Measurements from ENCODE around the gene GRB10. TPM values are rescaled to one million over a fixed set of nuclear protein-coding genes. Genes with fewer than 3 reads are reported as not detected.

Gene GRB10
- total RNA-seq, 4 donors from 2014 or later: 32.1 to 50.3 (median 38.1) TPM

DNA sequence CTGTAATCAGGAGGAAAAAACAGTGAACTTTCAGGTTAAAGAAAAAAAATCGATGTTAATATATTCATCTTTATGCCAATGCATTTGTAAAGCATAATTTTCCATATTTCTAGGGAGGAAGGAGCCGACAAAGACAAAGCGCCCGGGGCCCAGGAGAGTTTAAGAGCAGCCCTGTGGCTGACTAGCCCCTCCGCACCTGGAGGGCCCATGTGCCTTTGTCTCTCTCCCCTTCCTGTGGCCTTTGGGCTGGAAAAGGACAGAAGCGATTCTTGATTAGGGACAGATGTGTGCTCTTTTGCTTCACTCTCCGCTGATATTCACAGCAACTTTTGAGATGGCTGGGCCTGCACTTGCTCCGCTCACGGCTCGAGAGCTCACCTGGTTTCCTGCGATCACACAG is 240.6 kb downstream of the GRB10 start:
- H3K9me3 ChIP-seq: no peaks in the 10 kb centered on the region
- H3K4me1 ChIP-seq: no peaks in the 10 kb centered on the region

DNA sequence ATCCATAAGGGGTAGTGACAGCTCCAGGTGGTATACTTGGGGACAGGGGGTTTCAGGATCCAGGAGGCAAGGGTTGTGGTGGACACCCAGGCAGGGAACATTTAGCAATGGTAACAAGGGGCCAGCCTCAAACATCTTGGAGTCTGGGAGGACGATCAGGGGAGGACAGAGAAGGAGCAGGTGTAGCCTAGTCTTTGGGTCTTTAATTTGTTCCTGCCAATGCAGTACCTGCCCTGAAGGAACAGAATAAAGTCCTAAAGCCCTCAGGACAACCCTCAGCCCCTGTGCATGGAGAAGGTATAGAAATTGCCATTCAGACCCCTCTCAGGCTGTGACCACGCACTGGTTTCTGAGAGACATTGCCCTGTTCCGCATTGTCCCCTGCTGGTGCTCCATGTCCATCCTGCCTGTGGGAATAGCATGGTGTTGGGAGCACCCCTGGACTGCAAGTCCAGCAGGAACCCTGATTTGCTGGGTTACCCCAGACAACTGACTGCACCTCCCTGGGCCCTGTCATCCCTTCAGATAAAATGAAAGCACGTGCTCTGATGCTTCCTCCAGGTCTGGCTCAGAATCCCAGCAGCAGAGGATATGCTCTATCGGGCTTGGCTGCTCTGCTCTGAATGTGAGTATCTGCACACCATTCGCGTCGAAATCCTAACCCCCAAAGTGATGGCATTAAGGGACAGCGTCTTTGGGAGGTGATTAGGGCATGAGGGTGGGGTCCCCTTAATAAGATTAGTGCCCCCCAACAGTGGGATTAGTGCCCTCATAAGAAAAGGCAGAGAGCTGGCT is 241.7 kb downstream of the GRB10 start:
- H3K9me3 ChIP-seq: no peaks in the 10 kb centered on the region
- H3K27me3 ChIP-seq: no peaks in the 10 kb centered on the region
- no peak for TF ChIP-seq POLR2A (IDR thresholded peaks at IDR 0.05)
- TF ChIP-seq, protein P1, sequence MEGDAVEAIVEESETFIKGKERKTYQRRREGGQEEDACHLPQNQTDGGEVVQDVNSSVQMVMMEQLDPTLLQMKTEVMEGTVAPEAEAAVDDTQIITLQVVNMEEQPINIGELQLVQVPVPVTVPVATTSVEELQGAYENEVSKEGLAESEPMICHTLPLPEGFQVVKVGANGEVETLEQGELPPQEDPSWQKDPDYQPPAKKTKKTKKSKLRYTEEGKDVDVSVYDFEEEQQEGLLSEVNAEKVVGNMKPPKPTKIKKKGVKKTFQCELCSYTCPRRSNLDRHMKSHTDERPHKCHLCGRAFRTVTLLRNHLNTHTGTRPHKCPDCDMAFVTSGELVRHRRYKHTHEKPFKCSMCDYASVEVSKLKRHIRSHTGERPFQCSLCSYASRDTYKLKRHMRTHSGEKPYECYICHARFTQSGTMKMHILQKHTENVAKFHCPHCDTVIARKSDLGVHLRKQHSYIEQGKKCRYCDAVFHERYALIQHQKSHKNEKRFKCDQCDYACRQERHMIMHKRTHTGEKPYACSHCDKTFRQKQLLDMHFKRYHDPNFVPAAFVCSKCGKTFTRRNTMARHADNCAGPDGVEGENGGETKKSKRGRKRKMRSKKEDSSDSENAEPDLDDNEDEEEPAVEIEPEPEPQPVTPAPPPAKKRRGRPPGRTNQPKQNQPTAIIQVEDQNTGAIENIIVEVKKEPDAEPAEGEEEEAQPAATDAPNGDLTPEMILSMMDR (IDR thresholded peaks at IDR 0.05): no peak
- H3K36me3 ChIP-seq: peaks cover 0 to 40% (median 0%) of the 10 kb centered on the region in 3 donors
- no peak for DNase-seq
- H3K4me1 ChIP-seq: no peaks in the 10 kb centered on the region
- H3K27ac ChIP-seq: no peak overlapping the region
- no peak overlapping the region for H3K4me3 ChIP-seq

More for the DNA sequence above, 240.6 kb downstream of the GRB10 start:
- Histone ChIP-seq H3K4me3 (no peak overlapping the region), H3K36me3 (peaks cover 0 to 33% (median 0%) of the 10 kb centered on the region in 3 donors), H3K27me3 (no peaks in the 10 kb centered on the region), H3K27ac (no peak overlapping the region)
- DNase-seq: no peak
- TF ChIP-seq, protein P1 (IDR thresholded peaks at IDR 0.05): no peak
- TF ChIP-seq POLR2A (IDR thresholded peaks at IDR 0.05): no peak

Other genes starting within 250 kb of the GRB10 start
- 100 to 1,000 TPM in 3 of 4 donors, 10 to 100 TPM in 1; 56.9 to 314 (median 200) TPM for gene DDC, start 217.5 kb downstream of the GRB10 start, total RNA-seq

Data from Peyer's patch (tissue), 4 donors.